T follicular helper cell (primary cell): ENCODE measurements around the gene SMARCC2.
"Not testable (repeated sequence)": the region's sequence is repeated elsewhere in the genome, so short reads cannot be mapped to it uniquely, and the experiment has no call there.

Source experiments
- DNase-seq: peaks from one replicate; pipeline ENCODE4 v3.0.0-alpha.2; 2020; ENCODE audit warnings: low read depth

SMARCC2 gene

DNA sequence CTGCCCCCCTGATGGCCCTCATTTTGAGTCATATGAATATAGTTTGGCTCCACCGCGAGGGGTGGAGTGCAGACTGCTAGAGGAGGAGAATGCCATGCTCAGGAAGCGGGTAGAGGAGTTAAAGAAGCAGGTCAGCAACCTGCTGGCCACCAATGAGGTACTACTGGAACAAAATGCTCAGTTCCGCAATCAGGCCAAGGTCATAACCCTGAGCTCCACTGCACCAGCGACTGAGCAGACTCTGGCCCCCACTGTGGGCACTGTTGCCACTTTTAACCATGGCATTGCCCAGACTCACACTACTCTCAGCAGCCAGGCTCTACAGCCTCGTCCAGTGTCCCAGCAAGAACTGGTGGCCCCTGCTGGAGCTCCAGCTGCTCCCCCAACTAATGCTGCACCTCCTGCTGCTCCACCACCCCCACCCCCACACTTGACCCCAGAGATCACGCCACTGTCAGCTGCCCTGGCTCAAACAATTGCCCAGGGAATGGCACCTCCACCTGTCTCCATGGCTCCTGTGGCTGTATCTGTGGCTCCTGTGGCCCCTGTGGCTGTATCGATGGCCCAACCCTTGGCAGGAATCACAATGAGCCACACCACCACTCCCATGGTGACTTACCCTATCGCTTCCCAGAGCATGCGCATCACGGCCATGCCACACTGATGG, 67.9 kb downstream of the SMARCC2 start:
- no peak for DNase-seq

DNA sequence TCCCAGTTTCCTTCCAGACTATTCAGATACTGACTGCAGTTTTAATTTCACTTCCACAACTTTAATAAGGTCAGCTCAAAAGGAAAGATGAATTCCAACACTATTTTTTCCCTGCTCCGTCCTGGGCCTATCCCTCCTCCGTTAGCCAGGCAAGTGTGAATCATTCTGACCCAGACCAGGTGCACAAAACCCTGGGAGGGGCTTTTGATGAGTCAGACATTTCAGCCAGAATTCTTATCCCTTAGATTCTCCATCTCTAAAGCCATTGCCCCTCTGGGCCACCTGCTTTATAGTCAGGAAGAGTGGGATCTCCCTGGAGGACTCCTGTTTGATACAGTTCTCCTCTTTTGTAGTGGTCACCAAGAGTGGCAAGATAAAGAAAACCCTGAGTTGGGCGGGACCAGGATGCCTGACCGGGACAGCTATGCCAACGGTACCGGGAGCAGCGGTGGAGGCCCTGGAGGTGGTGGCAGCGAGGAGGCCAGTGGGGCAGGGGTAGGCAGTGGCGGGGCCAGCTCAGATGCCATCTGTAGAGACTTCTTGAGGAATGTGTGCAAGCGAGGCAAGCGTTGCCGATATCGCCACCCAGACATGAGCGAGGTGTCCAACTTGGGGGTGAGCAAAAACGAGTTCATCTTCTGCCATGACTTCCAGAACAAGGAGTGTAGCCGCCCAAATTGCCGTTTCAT, 69.0 kb downstream of the SMARCC2 start:
- DNase-seq, result no peak

DNA sequence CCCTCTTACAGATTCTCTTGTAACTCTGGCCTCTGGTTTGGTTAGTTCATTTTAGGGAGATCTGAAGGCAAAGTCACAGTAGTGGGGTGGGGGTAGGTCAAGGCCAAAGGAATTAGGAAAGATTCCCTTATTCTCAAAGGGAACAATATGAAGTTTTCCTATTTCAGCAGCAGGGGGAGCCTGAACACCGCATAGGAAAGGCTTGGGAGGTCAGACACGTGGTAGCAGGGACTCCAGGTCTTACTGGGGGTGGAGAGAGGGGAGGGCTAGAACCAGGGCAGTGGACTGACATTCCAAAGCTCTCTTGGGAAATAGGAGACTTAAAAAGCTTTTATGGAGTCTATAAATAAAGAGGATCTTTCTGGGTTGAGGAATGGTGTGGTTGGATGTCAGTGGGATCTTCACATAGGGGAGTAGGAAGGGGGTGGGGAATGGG, 69.9 kb downstream of the SMARCC2 start:
- peak; percentile 40 for DNase-seq

DNA sequence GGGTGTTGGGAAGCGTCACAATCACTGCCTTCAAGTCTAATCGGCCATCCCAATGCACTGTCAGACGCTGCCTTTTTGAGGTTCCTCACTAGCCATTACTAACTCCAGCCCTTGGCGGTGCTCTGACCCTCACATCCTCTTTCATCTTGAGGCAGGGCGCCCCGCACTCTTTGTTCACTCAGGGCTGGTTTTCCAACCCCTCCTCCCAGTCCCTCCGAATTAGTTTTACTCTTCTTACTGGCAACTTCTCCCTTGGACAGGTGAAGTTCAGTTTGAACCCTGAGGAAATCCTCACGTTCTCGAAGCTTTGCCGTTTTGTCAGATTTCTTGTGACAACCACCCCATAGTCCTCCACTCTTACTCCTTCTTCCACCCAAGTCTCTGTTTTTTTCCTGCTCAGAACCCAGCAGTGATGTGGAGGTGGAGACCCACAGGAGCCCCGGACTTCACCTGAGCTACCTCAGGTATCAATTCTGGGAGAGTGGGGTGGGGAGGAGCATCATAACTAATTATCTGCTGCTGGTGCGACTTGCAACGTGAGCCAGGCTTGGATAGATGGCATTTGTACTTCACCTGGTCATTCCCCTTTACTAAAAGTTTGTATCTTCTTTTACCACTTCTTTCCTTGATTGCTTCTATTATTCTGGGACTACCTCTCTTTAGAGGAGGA, 70.5 kb downstream of the SMARCC2 start:
- no peak for DNase-seq

DNA sequence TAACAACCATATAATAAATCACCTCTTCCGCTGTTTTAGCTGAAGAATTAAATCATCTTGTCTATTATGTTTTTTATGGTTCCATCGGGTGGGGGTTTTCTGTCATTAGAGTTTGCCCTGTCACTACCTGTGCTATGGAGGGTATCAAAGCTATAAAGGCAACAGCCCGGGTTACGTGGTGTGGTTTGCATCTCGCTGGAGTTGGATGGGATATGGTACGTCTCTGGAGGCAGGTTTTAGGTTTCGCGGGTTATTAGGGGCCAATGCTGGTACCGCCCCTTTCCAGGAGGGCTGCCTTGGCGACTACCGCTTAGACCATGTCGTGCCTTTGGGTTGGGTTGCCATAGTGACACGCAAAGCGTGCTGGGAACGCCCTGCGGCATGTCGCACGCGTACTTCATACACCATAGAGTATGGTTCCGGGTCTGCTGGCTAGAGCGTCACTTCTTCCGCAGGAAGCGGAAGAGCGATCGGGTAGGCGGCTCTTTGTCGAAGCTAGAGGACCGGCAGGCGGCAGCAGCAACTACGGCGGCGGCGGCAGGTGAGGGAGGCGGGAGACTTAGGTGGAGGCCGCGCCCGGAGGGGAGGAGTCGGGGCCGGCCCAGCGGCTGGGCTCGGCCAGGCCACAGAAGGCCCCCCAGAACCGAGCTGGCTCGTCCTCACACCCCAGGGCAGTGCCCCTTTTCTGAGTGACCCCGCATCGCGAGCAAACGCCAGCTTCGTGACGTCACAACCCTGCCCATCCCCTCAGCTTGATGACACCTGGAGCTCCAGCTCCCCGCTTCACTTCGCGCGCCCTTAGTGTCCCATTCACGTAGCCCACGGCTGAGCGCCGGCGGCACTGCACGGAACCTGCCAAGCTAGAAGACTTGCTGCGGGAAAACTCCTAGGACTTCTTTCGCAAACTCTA, 71.2 kb downstream of the SMARCC2 start, which contains the start of gene ZC3H10:
Gene ZC3H10 (plus strand): TSS at position 489 of the 910 bp plus-strand sequence. CDS start 2,297 bp downstream, outside the sequence.
- peak; percentile 96 for DNase-seq

DNA sequence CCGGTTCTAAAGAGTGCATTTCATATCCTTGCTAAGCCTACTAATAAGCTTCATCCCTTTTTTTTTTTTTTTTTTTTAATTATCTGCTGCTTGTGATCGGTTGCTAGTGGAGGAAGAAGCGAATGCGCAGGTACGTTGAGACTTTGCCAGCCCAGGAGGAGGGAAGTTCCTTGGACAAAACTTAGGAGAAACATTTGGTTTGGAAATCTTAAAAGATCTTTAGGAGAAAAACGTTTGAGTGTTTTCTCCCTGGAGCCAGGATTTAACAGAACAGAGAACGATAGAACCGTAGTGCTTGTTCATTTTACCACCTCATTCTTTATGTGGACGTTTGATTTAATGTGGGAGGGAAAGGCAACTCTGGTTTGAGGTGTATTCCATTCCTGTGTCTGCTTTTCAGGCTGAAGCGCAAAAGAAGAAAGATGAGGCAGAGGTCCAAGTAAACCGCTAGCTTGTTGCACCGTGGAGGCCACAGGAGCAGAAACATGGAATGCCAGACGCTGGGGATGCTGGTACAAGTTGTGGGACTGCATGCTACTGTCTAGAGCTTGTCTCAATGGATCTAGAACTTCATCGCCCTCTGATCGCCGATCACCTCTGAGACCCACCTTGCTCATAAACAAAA, 72.1 kb downstream of the SMARCC2 start:
- DNase-seq, result not testable (repeated sequence)

DNA sequence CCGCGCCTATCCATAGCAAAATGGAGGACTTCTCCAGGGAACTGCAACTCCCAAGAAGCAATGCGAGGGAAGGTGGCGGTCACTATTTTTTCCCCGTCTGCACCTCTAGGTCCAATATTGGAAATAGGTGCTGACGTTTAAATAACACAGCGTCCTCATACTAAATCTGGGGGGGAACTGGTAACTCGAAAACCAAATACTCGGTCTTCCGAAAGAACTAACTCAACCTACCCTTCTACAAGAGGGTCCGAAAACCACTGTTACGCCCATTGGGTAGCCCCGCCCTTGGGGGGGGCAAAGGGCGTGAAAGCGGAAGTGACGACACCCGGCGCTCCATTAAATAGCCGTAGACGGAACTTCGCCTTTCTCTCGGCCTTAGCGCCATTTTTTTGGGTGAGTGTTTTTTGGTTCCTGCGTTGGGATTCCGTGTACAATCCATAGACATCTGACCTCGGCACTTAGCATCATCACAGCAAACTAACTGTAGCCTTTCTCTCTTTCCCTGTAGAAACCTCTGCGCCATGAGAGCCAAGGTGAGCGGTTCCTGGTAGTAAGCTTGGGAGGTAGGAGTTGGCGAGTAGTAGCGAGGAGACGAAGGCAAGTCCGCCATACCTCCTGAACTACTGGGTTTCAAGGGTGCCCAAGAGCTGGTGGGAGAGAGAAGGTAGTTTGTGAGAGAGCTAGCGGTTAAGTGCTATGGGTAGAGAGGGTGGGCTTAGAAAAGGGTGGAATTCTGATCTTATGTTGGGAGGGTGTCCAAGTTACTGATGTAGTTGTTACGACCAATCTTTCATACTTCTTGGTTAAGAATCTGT, 72.8 kb downstream of the SMARCC2 start, which contains the start of gene RPL41:
Gene RPL41 (plus strand): TSS at position 367 of the 815 bp plus-strand sequence.
- peak; percentile 91 for DNase-seq

DNA sequence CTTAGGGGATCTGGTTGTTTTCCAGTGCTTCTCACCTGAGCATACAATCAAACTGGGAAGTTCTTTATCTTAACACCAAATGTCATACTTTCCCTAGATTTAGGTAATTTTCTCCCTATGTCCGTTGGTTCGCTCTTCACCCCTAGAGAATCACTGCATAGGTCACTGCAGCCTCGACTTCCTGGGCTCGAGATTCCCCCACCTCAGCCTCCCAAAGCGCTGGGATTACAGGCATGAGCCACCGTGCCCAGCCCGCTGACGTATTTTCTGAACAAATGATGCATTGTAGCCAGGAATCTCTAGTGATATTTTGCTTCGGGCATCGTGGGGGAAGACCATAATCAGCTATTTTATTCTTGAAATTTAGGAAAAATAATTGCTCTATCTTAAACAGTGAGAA, 74.0 kb downstream of the SMARCC2 start:
- DNase-seq, result no peak

DNA sequence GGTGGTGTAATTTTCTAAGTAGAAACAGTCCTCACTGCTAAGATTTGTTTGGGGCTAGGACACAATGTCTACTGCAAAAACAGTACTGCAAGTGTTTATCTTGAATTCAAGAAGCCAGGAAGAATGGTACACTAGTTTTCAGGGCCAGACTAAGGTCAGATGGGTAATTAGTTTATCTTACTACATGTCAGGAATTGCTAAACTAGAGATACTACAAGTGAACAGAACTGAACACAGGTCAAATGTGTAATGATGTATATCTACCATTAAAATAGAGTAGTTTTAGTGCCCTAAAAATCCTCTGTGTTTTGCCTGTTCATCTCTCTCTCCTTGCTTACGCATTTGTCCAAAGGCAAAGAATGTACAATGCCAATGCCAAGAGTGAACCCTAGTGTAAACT, 75.2 kb downstream of the SMARCC2 start:
- DNase-seq, result no peak
